K562 (cell line): ENCODE results near the gene HLA-DOA. TPM values are rescaled to one million over a fixed set of nuclear protein-coding genes. Genes with fewer than 3 reads are reported as not detected.
A peak's percentile ranks its signal among the peaks of the same experiment; 100 is the strongest.

Experiments
- ARID3A ChIP-seq: IDR thresholded peaks from 2 replicates; pipeline ENCODE4 v1.6.1; 2012; ENCODE audit warnings: low read depth, low read length, improper control_type of control experiment, borderline replicate concordance
- BHLHE40 ChIP-seq: IDR thresholded peaks from 2 replicates; pipeline ENCODE4 v1.6.1; 2011; ENCODE audit warnings: low read length, improper control_type of control experiment
- CBFA2T2 ChIP-seq: fragments of 450-650 bp; conservative IDR thresholded peaks from 2 replicates; pipeline ENCODE4 v1.6.1; 2017; ENCODE audit warnings: mild to moderate bottlenecking
- GABPA ChIP-seq: fragments of 200-800 bp; sonication (Bioruptor generic); conservative IDR thresholded peaks from 2 replicates; pipeline ENCODE4 v1.6.1; 2016; ENCODE audit warnings: low read depth, missing genetic modification characterization, missing compliant biosample characterization
- GTF2A2 ChIP-seq: IDR thresholded peaks from 2 replicates; pipeline ENCODE4 v1.6.1; 2016; ENCODE audit warnings: mild to moderate bottlenecking, missing genetic modification characterization, missing compliant biosample characterization
- HDAC1 ChIP-seq, 2 experiments: fragments of 450-650 bp; IDR thresholded peaks; 2 replicates each; pipeline ENCODE4 v1.6.1; 2016 to 2017; ENCODE audit warnings: inconsistent platforms in 1 of 2, mild to moderate bottlenecking in 1 of 2, moderate library complexity in 1 of 2
- MCM7 ChIP-seq, 2 experiments: fragments of 450-650 bp; IDR thresholded peaks; 2 replicates each; pipeline ENCODE4 v1.6.1; 2016 to 2018
- MYC ChIP-seq, 2 experiments: fragments of 250-450 bp in 1 of 2; sonication (Bioruptor Pico) in 1 of 2; IDR thresholded peaks; 2 replicates each; pipeline versions ENCODE4 v1.5.1 to v1.6.1; 2012 to 2021; ENCODE audit warnings: low read depth in 2 of 2, borderline replicate concordance in 1 of 2, improper control_type of control experiment in 1 of 2, low read length in 1 of 2, mild to moderate bottlenecking in 1 of 2, moderate library complexity in 1 of 2
- NKRF ChIP-seq: fragments of 450-650 bp; IDR thresholded peaks from 2 replicates; pipeline ENCODE4 v1.6.1; 2016; ENCODE audit warnings: borderline replicate concordance
- NR0B1 ChIP-seq: fragments of 450-650 bp; IDR thresholded peaks from one replicate; pipeline ENCODE4 v1.6.1; 2018; ENCODE audit warnings: mild to moderate bottlenecking, moderate library complexity; ENCODE audit not compliant: partially characterized antibody
- PRMT5 ChIP-seq: sonication (generic); formaldehyde crosslinking; IDR thresholded peaks from 2 replicates; pipeline ENCODE4 v1.5.0; 2020; ENCODE audit warnings: missing genetic modification reagents
- SOX6 ChIP-seq: fragments of 450-650 bp; IDR thresholded peaks from 2 replicates; pipeline ENCODE4 v1.6.1; 2014; ENCODE audit warnings: mild to moderate bottlenecking
- ZBTB1 ChIP-seq: sonication (generic); formaldehyde crosslinking; IDR thresholded peaks from 2 replicates; pipeline ENCODE4 v1.8.1; 2023; ENCODE audit warnings: missing genetic modification reagents, low read depth, mild to moderate bottlenecking, borderline replicate concordance
- ZHX1 ChIP-seq: fragments of 150-350 bp; conservative IDR thresholded peaks from 2 replicates; pipeline ENCODE4 v1.6.1; 2014; ENCODE audit warnings: low read length
- ZNF436 ChIP-seq: fragments of 250-450, 450-650 bp; sonication (Bioruptor Pico); formaldehyde crosslinking; IDR thresholded peaks from 2 replicates; pipeline ENCODE4 v1.7.0; 2020; ENCODE audit warnings: mild to moderate bottlenecking
- ZNF449 ChIP-seq: fragments of 250-450 bp; sonication (Bioruptor Pico); IDR thresholded peaks from 2 replicates; pipeline ENCODE4 v1.8.0; 2022; ENCODE audit warnings: moderate library complexity, mild to moderate bottlenecking, inconsistent platforms
- polyA plus RNA-seq, 8 experiments: library from polyadenylated mRNA; depleted of rRNA in 4 of 8; stranded (reverse) in 5 of 8; unstranded in 3 of 8; fragments of >200 nt; fragmentation: Nextera tagmentation in 2 of 8; fragmentation: Illumina TruSeq in 1 of 8; extraction: Ambion mirVana in 2 of 8; extraction: Trizol in 1 of 8; gene quantifications; 2 replicates each; pipeline versions ENCODE4 v1.2.1 to v1.2.3, GENCODE V29; 2011 to 2014; ENCODE audit warnings: inconsistent platforms in 1 of 8, missing spikeins in 1 of 8
- total RNA-seq, 7 experiments: library from RNA; depleted of rRNA in 6 of 7; stranded (reverse); fragments of >200 nt in 6 of 7; fragmentation: Illumina TruSeq in 2 of 7; extraction: Trizol in 2 of 7; gene quantifications; 2 replicates each; pipeline versions ENCODE4 v1.2.1 to v1.2.3, GENCODE V29; 2011 to 2021; ENCODE audit warnings: low replicate concordance in 1 of 7

The HLA-DOA gene
- total and polyA plus RNA-seq, 9 of the 15 experiments (the other 6 are each of a cell fraction or from before 2014, with no cell fraction given) = 0.07 TPM; not detected in 8

- TF ChIP-seq NKRF = no peak
- peak; percentile 37; the same call in 1 of the 2 replicates for TF ChIP-seq CBFA2T2
- TF ChIP-seq ZNF449 (CRISPR knock-in tag) = no peak
- no peak for TF ChIP-seq BHLHE40
- TF ChIP-seq GTF2A2 (tag) = no peak
- no peak for TF ChIP-seq GABPA (tag)
- TF ChIP-seq ZBTB1 (CRISPR knock-in tag) = no peak
- TF ChIP-seq SOX6 = peak; percentile 36; the same call in 1 of the 2 replicates
- no peak for TF ChIP-seq NR0B1
- no peak for TF ChIP-seq ARID3A
- no peak for TF ChIP-seq MYC (IDR thresholded peaks at IDR 0.05; ENCODE audit: low read depth, low read length)
- TF ChIP-seq MYC (CRISPR knock-in tag; IDR thresholded peaks at IDR 0.05; ENCODE audit: borderline replicate concordance, low read depth) = no peak
- TF ChIP-seq ZNF436 = no peak
- TF ChIP-seq ZHX1 = no peak
- no peak for TF ChIP-seq HDAC1 (IDR thresholded peaks at IDR 0.05)
- TF ChIP-seq MCM7 (IDR thresholded peaks at IDR 0.05) = no peak
- no peak for TF ChIP-seq PRMT5 (CRISPR knock-in tag)
Observed at GRCh38 chr6:33028220-33028849, 18.9 kb upstream of the HLA-DOA start (continued).
